H1 (cell line): ENCODE measurements around the gene SMIM24. TPM values are rescaled to one million over a fixed set of nuclear protein-coding genes. Genes with fewer than 3 reads are reported as not detected.

ENCODE experiments used
- CTCF ChIA-PET: fragments of 300-600 bp; sonication (Branson Sonifier 250); formaldehyde crosslinking; loops from one replicate; lab custom pipeline; 2021; ENCODE audit not compliant: partially characterized antibody; lab: Charles Lee
- POLR2A ChIA-PET: fragments of 300-600 bp; sonication (Branson Sonifier 250); formaldehyde crosslinking; loops from one replicate; lab custom pipeline; 2021; ENCODE audit warnings: inconsistent platforms; ENCODE audit not compliant: partially characterized antibody; lab: Charles Lee
- DNase-seq, 2 experiments: peaks; one replicate each; pipeline versions ENCODE4 v3.0.0 to v3.0.0-alpha.2; 2010 to 2022; ENCODE audit warnings: low spot score in 2 of 2, low read depth in 1 of 2, mixed read lengths in 1 of 2
- FAIRE-seq: peaks from 2 replicates; lab custom pipeline; 2011; peaks lifted over from hg19 to GRCh38; lab: Jason Lieb, UNC
- H2AFZ ChIP-seq: 2 replicates; pipeline ENCODE4 v1.8.1; 2012; ENCODE audit warnings: low read length, inconsistent platforms
- H2AK5ac ChIP-seq: 2 replicates; pipeline ENCODE4 v1.6.1; 2013; ENCODE audit warnings: low read depth, low read length
- H2BK120ac ChIP-seq: replicated peaks from 2 replicates; pipeline ENCODE3; 2013; ENCODE audit warnings: low read depth, low read length, inconsistent platforms
- H2BK12ac ChIP-seq: 2 replicates; pipeline ENCODE4 v1.6.1; 2013; ENCODE audit warnings: low read depth, low read length
- H2BK15ac ChIP-seq: 2 replicates; pipeline ENCODE4 v1.6.1; 2013; ENCODE audit warnings: low read length
- H2BK20ac ChIP-seq: 2 replicates; pipeline ENCODE4 v1.6.1; 2013; ENCODE audit warnings: low read length
- H2BK5ac ChIP-seq: 2 replicates; pipeline ENCODE4 v1.6.1; 2013; ENCODE audit warnings: low read depth, low read length
- H3K14ac ChIP-seq: 2 replicates; pipeline ENCODE4 v1.6.1; 2013; ENCODE audit warnings: inconsistent platforms; ENCODE audit not compliant: insufficient read length
- H3K18ac ChIP-seq: 2 replicates; pipeline ENCODE4 v1.6.1; 2013; ENCODE audit warnings: low read length; ENCODE audit errors: extremely low read depth
- H3K23ac ChIP-seq: 2 replicates; pipeline ENCODE4 v1.6.1; 2013; ENCODE audit warnings: inconsistent platforms; ENCODE audit not compliant: insufficient read length
- H3K23me2 ChIP-seq: 2 replicates; pipeline ENCODE4 v1.6.1; 2013; ENCODE audit warnings: low read depth, low read length
- H3K27ac ChIP-seq: 2 replicates; pipeline ENCODE4 v1.6.1; 2011; ENCODE audit warnings: low read depth, low read length, inconsistent platforms
- H3K27me3 ChIP-seq, 4 experiments: replicated peaks in 1 of 4; 1 replicate in 1 of 4; 2 replicates in 3 of 4; pipeline versions ENCODE4 v1.6.1 to v1.8.1; 2011 to 2013; ENCODE audit warnings: low read length in 3 of 4, mild to moderate bottlenecking in 3 of 4, inconsistent platforms in 2 of 4, mixed read lengths in 2 of 4, moderate library complexity in 1 of 4; ENCODE audit not compliant: control insufficient read depth in 3 of 4, insufficient read depth in 3 of 4; ENCODE audit errors: extremely low read depth in 1 of 4
- H3K36me3 ChIP-seq, 4 experiments: 2 replicates each; pipeline versions ENCODE4 v1.6.1 to v1.8.1; 2011 to 2013; ENCODE audit warnings: mild to moderate bottlenecking in 4 of 4, low read length in 3 of 4, moderate library complexity in 2 of 4, control low read depth in 1 of 4, inconsistent platforms in 1 of 4; ENCODE audit not compliant: insufficient read depth in 4 of 4, control insufficient read depth in 2 of 4
- H3K4ac ChIP-seq: replicated peaks from 2 replicates; pipeline ENCODE3; 2013; ENCODE audit warnings: low read length, low read depth, mixed read lengths, inconsistent platforms; ENCODE audit not compliant: insufficient read length
- H3K4me1 ChIP-seq, 4 experiments: replicated peaks in 1 of 4; 1 replicate in 1 of 4; 2 replicates in 3 of 4; pipeline versions ENCODE4 v1.6.1 to v1.8.1; 2011 to 2013; ENCODE audit warnings: low read length in 3 of 4, inconsistent platforms in 2 of 4, mixed read lengths in 1 of 4; ENCODE audit not compliant: insufficient read depth in 4 of 4, control insufficient read depth in 3 of 4
- H3K4me2 ChIP-seq, 2 experiments: 2 replicates each; pipeline versions ENCODE4 v1.6.1 to v1.8.1; 2011 to 2013; ENCODE audit warnings: low read depth in 2 of 2, low read length in 2 of 2, control low read depth in 1 of 2, inconsistent platforms in 1 of 2, mild to moderate bottlenecking in 1 of 2; ENCODE audit not compliant: insufficient read depth in 1 of 2
- H3K4me3 ChIP-seq, 4 experiments: fragments of 200-600, 300-600 bp in 1 of 4; sonication (generic), shearing (Covaris generic), sonication (Bioruptor Twin) in 1 of 4; 2 replicates each; pipeline versions ENCODE4 v1.5.1 to v1.8.1; 2011 to 2016; ENCODE audit warnings: low read length in 4 of 4, low read depth in 3 of 4, control low read depth in 2 of 4, inconsistent platforms in 2 of 4, mild to moderate bottlenecking in 2 of 4, mixed read lengths in 1 of 4, moderate library complexity in 1 of 4; ENCODE audit not compliant: insufficient read depth in 2 of 4; ENCODE audit errors: extremely low read depth in 1 of 4
- H3K56ac ChIP-seq: replicated peaks from 2 replicates; pipeline ENCODE3; 2013; ENCODE audit warnings: low read depth, mild to moderate bottlenecking, mixed read lengths, low read length, inconsistent platforms; ENCODE audit not compliant: insufficient read length
- H3K79me1 ChIP-seq: 2 replicates; pipeline ENCODE4 v1.6.1; 2013; ENCODE audit warnings: low read depth, low read length, control low read depth
- H3K79me2 ChIP-seq, 2 experiments: 2 replicates each; pipeline versions ENCODE4 v1.6.1 to v1.8.1; 2012 to 2013; ENCODE audit warnings: low read length in 2 of 2, mild to moderate bottlenecking in 2 of 2, inconsistent platforms in 1 of 2; ENCODE audit not compliant: insufficient read depth in 2 of 2, control insufficient read depth in 1 of 2
- H3K9ac ChIP-seq, 4 experiments: replicated peaks in 1 of 4; 1 replicate in 1 of 4; 2 replicates in 3 of 4; pipeline versions ENCODE4 v1.6.1 to v1.8.1; 2011 to 2013; ENCODE audit warnings: low read depth in 3 of 4, low read length in 3 of 4, control low read depth in 2 of 4, mild to moderate bottlenecking in 2 of 4, moderate library complexity in 2 of 4, inconsistent platforms in 1 of 4; ENCODE audit errors: extremely low read depth in 1 of 4
- H3K9me3 ChIP-seq, 2 experiments: 2 replicates each; pipeline versions ENCODE4 v1.6.1 to v1.8.1; 2012 to 2013; ENCODE audit warnings: mild to moderate bottlenecking in 2 of 2, moderate library complexity in 2 of 2, control low read depth in 1 of 2, inconsistent platforms in 1 of 2, low read depth in 1 of 2, low read length in 1 of 2, mixed read lengths in 1 of 2; ENCODE audit not compliant: insufficient read depth in 2 of 2
- H4K20me1 ChIP-seq, 2 experiments: replicated peaks in 1 of 2; 2 replicates each; pipeline versions ENCODE3 to v1.8.1; 2011 to 2013; ENCODE audit warnings: inconsistent platforms in 2 of 2, low read length in 2 of 2, mild to moderate bottlenecking in 1 of 2; ENCODE audit not compliant: insufficient read depth in 2 of 2, control insufficient read depth in 1 of 2
- H4K5ac ChIP-seq: 2 replicates; pipeline ENCODE4 v1.6.1; 2013; ENCODE audit warnings: low read length, low read depth, mixed read lengths, inconsistent platforms; ENCODE audit not compliant: insufficient read length
- H4K8ac ChIP-seq: 2 replicates; pipeline ENCODE4 v1.8.0; 2013; ENCODE audit warnings: mild to moderate bottlenecking, moderate library complexity, low read length, inconsistent platforms; ENCODE audit not compliant: insufficient read depth; ENCODE audit errors: extremely low read depth
- H4K91ac ChIP-seq: replicated peaks from 2 replicates; pipeline ENCODE3; 2013; ENCODE audit warnings: low read length, mixed read lengths, inconsistent platforms; ENCODE audit not compliant: insufficient read length
- BRCA1 ChIP-seq: IDR thresholded peaks from 2 replicates; pipeline ENCODE4 v1.6.1; 2012; ENCODE audit warnings: low read depth, low read length, improper control_type of control experiment
- CEBPB ChIP-seq: IDR thresholded peaks from 2 replicates; pipeline ENCODE4 v1.6.1; 2012; ENCODE audit warnings: low read depth, low read length
- CTBP2 ChIP-seq: IDR thresholded peaks from 2 replicates; pipeline ENCODE4 v1.7.0; 2011; ENCODE audit warnings: borderline replicate concordance, mild to moderate bottlenecking, moderate library complexity, mixed read lengths, low read length; ENCODE audit not compliant: insufficient read depth, insufficient read length
- HDAC6 ChIP-seq: IDR thresholded peaks from one replicate; pipeline ENCODE4 v1.7.1; 2012; ENCODE audit warnings: low read depth, mild to moderate bottlenecking, inconsistent platforms, low read length, moderate library complexity
- KDM5A ChIP-seq: fragments of 200-600 bp; IDR thresholded peaks from 2 replicates; pipeline ENCODE4 v1.7.1; 2012; ENCODE audit warnings: mild to moderate bottlenecking, low read length, inconsistent platforms, mixed read lengths
- RAD21 ChIP-seq, 2 experiments: IDR thresholded peaks in 1 of 2; conservative IDR thresholded peaks in 1 of 2; 2 replicates each; pipeline ENCODE4 v1.6.1; 2011; ENCODE audit warnings: low read depth in 2 of 2, low read length in 2 of 2, improper control_type of control experiment in 1 of 2, inconsistent platforms in 1 of 2, mild to moderate bottlenecking in 1 of 2, moderate library complexity in 1 of 2
- RFX5 ChIP-seq: IDR thresholded peaks from 2 replicates; pipeline ENCODE4 v1.6.1; 2011; ENCODE audit warnings: low read depth, low read length, improper control_type of control experiment, borderline replicate concordance
- SIX5 ChIP-seq: IDR thresholded peaks from 2 replicates; pipeline ENCODE4 v1.6.1; 2011; ENCODE audit warnings: mild to moderate bottlenecking, low read depth, low read length
- SP1 ChIP-seq: IDR thresholded peaks from 2 replicates; pipeline ENCODE4 v1.6.1; 2011; ENCODE audit warnings: low read depth, low read length
- TAF7 ChIP-seq: optimal IDR thresholded peaks from 2 replicates; pipeline ENCODE3; 2011; ENCODE audit warnings: low read depth, mild to moderate bottlenecking, inconsistent platforms, low read length, moderate library complexity, borderline replicate concordance
- TCF12 ChIP-seq: IDR thresholded peaks from 2 replicates; pipeline ENCODE4 v1.6.1; 2011; ENCODE audit warnings: low read depth, mild to moderate bottlenecking, low read length
- ZNF274 ChIP-seq: IDR thresholded peaks from 2 replicates; pipeline ENCODE4 v1.7.0; 2012; ENCODE audit warnings: low read length, borderline replicate concordance; ENCODE audit errors: extremely low read depth
- WGBS, 2 experiments: shearing (Covaris generic) in 1 of 2; methylation state at CpG; one replicate each; pipeline versions ENCODE4 v1.1.6 to v1.1.7; 2013 to 2015; ENCODE audit warnings: low lambda C conversion rate in 2 of 2, mixed read lengths in 2 of 2, inconsistent platforms in 1 of 2, low coverage in 1 of 2, missing lambda C conversion rate in 1 of 2; ENCODE audit not compliant: insufficient replicate concordance in 2 of 2, insufficient coverage in 1 of 2, insufficient read length in 1 of 2; ENCODE audit errors: extremely low coverage in 1 of 2, missing lambda C conversion rate in 1 of 2; 5-methylcytosine and 5-hydroxymethylcytosine counted together
- polyA plus RNA-seq, 7 experiments: library from polyadenylated mRNA; depleted of rRNA in 3 of 7; stranded (reverse) in 5 of 7; unstranded in 2 of 7; fragments of >200 nt in 5 of 7; fragments of 200-250 nt in 2 of 7; gene quantifications; 1 replicate in 5 of 7; 2 replicates in 1 of 7; 4 replicates in 1 of 7; pipeline versions ENCODE4 v1.2.1 to v1.2.3, GENCODE V29; 2011 to 2013; ENCODE audit warnings: missing spikeins in 2 of 7, mixed read lengths in 2 of 7
- total RNA-seq: library from RNA; stranded (reverse); fragmentation: NEBNext Ultra II Directional; extraction: Animal tissue kit (Norgen Biotek cat#: 25700); gene quantifications from 2 replicates; pipeline ENCODE4 v1.2.1, GENCODE V29; 2021
- TF ChIP-seq, protein P1 (sequence below): IDR thresholded peaks from 2 replicates; pipeline ENCODE4 v1.6.1; 2011; ENCODE audit warnings: low read length, improper control_type of control experiment

SMIM24 gene
- total and polyA plus RNA-seq, 2 of the 8 experiments (the other 6 are each of a cell fraction or from before 2014, with no cell fraction given): 3.8 to 4.5 TPM

DNA sequence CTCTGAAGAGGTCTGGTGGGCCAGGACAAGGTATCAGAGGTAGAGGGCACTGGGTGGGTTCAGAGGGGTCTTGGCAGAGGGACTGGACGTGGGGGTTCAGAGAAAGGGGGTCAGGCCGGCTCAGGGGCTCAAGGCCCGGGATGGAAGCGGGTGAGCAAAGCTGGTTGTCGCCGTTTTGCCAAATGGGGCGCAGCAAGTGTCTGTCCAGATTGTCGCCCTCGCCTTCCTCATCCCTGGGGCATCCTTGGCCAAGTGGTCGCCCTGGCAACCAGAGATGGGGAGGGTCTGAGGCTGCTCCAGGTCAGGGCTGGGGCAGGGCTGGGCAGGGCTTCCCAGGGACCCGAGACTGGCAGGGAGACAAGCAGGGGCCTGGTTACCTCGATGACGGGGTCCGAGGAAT is 13.3 kb upstream of the SMIM24 start:
- H3K9ac ChIP-seq: no peak overlapping the region
- no peak overlapping the region for H4K8ac ChIP-seq
- no peaks in the 10 kb centered on the region for H3K27me3 ChIP-seq
- WGBS, 2 experiments: 95% methylated on average over 5 of the region's 14 CpGs; no CpG with 5 or more reads in 1 of the 2 experiments
- H2BK20ac ChIP-seq: no peak overlapping the region
- no peak overlapping the region for H2BK120ac ChIP-seq
- H4K91ac ChIP-seq: no peak overlapping the region
- no peak overlapping the region for H2BK12ac ChIP-seq
- no peak for FAIRE-seq
- ChIA-PET CTCF (interaction anchor here (2.5 kb wide), 1 partner anchor 9 kb away, joined by 30 read pairs; the partner anchor contains the start of gene SMIM44), POLR2A (interaction anchor here (1.6 to 2.2 kb wide), 2 partner anchors 8 to 14 kb away, joined by 7 to 9 read pairs; no protein-coding TSS in a partner anchor)
- H3K9me3 ChIP-seq: no peaks in the 10 kb centered on the region
- H3K4me2 ChIP-seq: no peak overlapping the region
- no peak overlapping the region for H2BK5ac ChIP-seq
- H3K56ac ChIP-seq: no peak overlapping the region
- H3K4me1 ChIP-seq: no peaks in the 10 kb centered on the region
- H2AK5ac ChIP-seq: no peak overlapping the region
- H4K20me1 ChIP-seq: peaks cover 1 to 8% of the 10 kb centered on the region in 2 experiments
- H3K27ac ChIP-seq: no peak overlapping the region; the same call in 1 of the 2 replicates
- no peak overlapping the region for H3K4me3 ChIP-seq
- no peak overlapping the region for H2AFZ ChIP-seq
- no peak for DNase-seq
- peaks cover 0 to 13% of the 10 kb centered on the region in 2 experiments; a peak in 2 of 4 replicates for H3K79me2 ChIP-seq
- H3K79me1 ChIP-seq: no peaks in the 10 kb centered on the region; the same call in none of the 2 replicates
- H4K5ac ChIP-seq: no peak overlapping the region
- H3K4ac ChIP-seq: no peak overlapping the region
- H3K36me3 ChIP-seq: peaks cover 4 to 30% (median 16%) of the 10 kb centered on the region in 4 experiments; a peak in 7 of 8 replicates
- no peaks in the 10 kb centered on the region; the same call in 1 of the 2 replicates for H3K23me2 ChIP-seq
- H3K14ac ChIP-seq: no peak overlapping the region
- H3K18ac ChIP-seq: no peak overlapping the region
- no peak overlapping the region for H2BK15ac ChIP-seq
- no peak overlapping the region for H3K23ac ChIP-seq
- TF ChIP-seq HDAC6 (no peak), TAF7 (no peak), CTBP2 (no peak), TCF12 (no peak), SP1 (no peak), KDM5A (no peak), CEBPB (no peak), RFX5 (no peak), ZNF274 (no peak), BRCA1 (no peak), RAD21 (IDR thresholded peaks at IDR 0.05 in 1 of 2, conservative IDR thresholded peaks at IDR 0.05 in 1 of 2; ENCODE audit: low read depth in 2 of 2, low read length in 2 of 2) (no peak), SIX5 (no peak)
- TF ChIP-seq, protein P1, sequence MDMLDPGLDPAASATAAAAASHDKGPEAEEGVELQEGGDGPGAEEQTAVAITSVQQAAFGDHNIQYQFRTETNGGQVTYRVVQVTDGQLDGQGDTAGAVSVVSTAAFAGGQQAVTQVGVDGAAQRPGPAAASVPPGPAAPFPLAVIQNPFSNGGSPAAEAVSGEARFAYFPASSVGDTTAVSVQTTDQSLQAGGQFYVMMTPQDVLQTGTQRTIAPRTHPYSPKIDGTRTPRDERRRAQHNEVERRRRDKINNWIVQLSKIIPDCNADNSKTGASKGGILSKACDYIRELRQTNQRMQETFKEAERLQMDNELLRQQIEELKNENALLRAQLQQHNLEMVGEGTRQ: no peak
